Calu3 (cell line): ENCODE results near the gene TSHZ2. TPM values are rescaled to one million over a fixed set of nuclear protein-coding genes. Genes with fewer than 3 reads are reported as not detected.

Source experiments
- BruUV-seq: library from RNA; stranded (reverse); fragments of 400-500 nt; replicated peaks from 2 replicates; lab custom pipeline; 2021; lab: Mats Ljungman, UMichigan
- CTCF ChIA-PET: fragments of 300-600 bp; sonication (Branson Sonifier 250); formaldehyde crosslinking; loops from one replicate; lab custom pipeline; 2022; ENCODE audit warnings: antibody characterized with exemption; lab: Charles Lee
- DNase-seq: peaks from one replicate; pipeline ENCODE4 v3.0.0; 2022
- H3K27ac Mint-ChIP-seq: one replicate; pipeline ENCODE4 v1.8.0; 2022; ENCODE audit warnings: mixed read lengths; ENCODE audit not compliant: unreplicated experiment
- H3K27me3 Mint-ChIP-seq: one replicate; pipeline ENCODE4 v1.8.0; 2022; ENCODE audit warnings: mixed read lengths; ENCODE audit not compliant: unreplicated experiment
- H3K36me3 Mint-ChIP-seq: one replicate; pipeline ENCODE4 v1.8.0; 2022; ENCODE audit warnings: mild to moderate bottlenecking, moderate library complexity, mixed read lengths; ENCODE audit not compliant: insufficient read depth, unreplicated experiment
- H3K4me1 Mint-ChIP-seq: one replicate; pipeline ENCODE4 v1.8.0; 2022; ENCODE audit warnings: mild to moderate bottlenecking, low read depth, mixed read lengths; ENCODE audit not compliant: unreplicated experiment
- H3K4me3 Mint-ChIP-seq: one replicate; pipeline ENCODE4 v1.8.0; 2022; ENCODE audit warnings: mild to moderate bottlenecking, low read depth, moderate library complexity, mixed read lengths; ENCODE audit not compliant: unreplicated experiment
- H3K9me3 Mint-ChIP-seq: one replicate; pipeline ENCODE4 v1.8.0; 2022; ENCODE audit warnings: low read depth, mixed read lengths; ENCODE audit not compliant: unreplicated experiment
- intact Hi-C: fragments of 100-400 bp; cut with micrococcal nuclease; formaldehyde crosslinking; loops from one replicate; pipeline ENCODE4 v1.10.0; 2022; ENCODE audit not compliant: unreplicated experiment
- total RNA-seq: library from RNA; stranded (reverse); gene quantifications from 2 replicates; pipeline ENCODE4 v1.2.3, GENCODE V29; 2022
- TF ChIP-seq, protein P1 (sequence below): fragments of 200-600 bp; IDR thresholded peaks from one replicate; pipeline ENCODE4 v1.8.0; 2022; ENCODE audit warnings: antibody characterized with exemption; ENCODE audit not compliant: unreplicated experiment

Gene TSHZ2
- total RNA-seq, 1 experiment from 2014 or later: not detected

DNA sequence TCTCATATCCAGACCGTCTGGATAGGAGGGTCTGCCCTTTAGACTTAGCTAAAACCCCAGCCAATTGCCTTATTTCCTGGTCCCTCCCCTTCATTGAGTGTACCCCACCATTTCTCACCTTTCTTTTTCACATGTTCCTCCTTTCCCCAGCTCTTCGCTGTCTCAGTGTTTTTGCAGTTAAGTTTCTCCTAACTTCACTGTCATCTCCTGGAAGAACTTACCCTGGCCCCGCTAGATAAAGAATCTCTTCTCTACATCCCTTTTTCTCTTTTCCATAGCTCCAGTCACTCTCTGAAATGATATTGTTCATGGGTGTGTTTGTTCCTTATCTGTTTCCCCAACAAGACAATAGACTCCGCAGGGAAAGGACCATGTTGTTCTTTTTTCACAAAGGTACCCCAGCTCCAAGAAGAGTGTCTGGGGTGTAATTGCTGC lies 208.8 kb downstream of the TSHZ2 start:
- intact Hi-C loops: no loop called here
- CTCF ChIA-PET: no interaction called here

DNA sequence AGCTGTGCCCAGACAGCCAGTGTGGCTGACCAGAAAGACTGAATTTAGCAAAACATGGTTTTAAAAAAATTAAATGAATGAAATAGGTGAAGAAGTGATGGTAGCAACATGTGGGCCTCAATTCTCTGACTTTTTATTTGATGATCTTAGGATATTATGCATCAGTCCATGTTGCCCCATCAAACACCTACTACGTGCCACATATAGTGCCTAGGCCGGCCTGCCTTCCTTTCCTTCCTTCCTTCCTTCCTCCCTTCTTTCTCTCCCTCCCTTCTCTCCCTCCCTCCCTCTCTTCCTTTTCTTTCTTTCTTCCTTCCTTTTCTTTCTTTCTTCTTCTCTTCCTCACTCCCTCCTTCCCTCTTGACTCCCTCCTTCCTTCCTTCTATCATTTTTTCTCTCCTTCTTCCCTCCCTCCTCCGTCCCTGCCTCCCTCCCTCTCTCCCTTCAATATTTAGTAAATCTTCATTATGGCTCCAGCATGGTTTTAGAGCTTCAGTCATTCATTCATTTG lies 209.8 kb downstream of the TSHZ2 start:
- H3K4me3 Mint-ChIP-seq: no peak overlapping the region
- peaks cover 90% of the 10 kb centered on the region for H3K27me3 Mint-ChIP-seq
- H3K9me3 Mint-ChIP-seq: no peaks in the 10 kb centered on the region
- no peak for DNase-seq
- TF ChIP-seq, protein P1, sequence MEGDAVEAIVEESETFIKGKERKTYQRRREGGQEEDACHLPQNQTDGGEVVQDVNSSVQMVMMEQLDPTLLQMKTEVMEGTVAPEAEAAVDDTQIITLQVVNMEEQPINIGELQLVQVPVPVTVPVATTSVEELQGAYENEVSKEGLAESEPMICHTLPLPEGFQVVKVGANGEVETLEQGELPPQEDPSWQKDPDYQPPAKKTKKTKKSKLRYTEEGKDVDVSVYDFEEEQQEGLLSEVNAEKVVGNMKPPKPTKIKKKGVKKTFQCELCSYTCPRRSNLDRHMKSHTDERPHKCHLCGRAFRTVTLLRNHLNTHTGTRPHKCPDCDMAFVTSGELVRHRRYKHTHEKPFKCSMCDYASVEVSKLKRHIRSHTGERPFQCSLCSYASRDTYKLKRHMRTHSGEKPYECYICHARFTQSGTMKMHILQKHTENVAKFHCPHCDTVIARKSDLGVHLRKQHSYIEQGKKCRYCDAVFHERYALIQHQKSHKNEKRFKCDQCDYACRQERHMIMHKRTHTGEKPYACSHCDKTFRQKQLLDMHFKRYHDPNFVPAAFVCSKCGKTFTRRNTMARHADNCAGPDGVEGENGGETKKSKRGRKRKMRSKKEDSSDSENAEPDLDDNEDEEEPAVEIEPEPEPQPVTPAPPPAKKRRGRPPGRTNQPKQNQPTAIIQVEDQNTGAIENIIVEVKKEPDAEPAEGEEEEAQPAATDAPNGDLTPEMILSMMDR: no peak
- H3K36me3 Mint-ChIP-seq: no peaks in the 10 kb centered on the region
- no peak overlapping the region for H3K27ac Mint-ChIP-seq
- CTCF ChIA-PET: interaction anchor here (0.7 kb wide), 1 partner anchor 16 kb away, joined by 7 read pairs; no protein-coding TSS in a partner anchor
- no peaks in the 10 kb centered on the region for H3K4me1 Mint-ChIP-seq
- intact Hi-C loops: no loop called here
- BruUV-seq: no TSS peak

More for the DNA sequence above, 208.8 kb downstream of the TSHZ2 start:
- no peaks in the 10 kb centered on the region for H3K9me3 Mint-ChIP-seq
- H3K36me3 Mint-ChIP-seq: no peaks in the 10 kb centered on the region
- DNase-seq: no peak
- no TSS peak for BruUV-seq
- no peak overlapping the region for H3K4me3 Mint-ChIP-seq
- no peak overlapping the region for H3K27ac Mint-ChIP-seq
- peaks cover 88% of the 10 kb centered on the region for H3K27me3 Mint-ChIP-seq
- no peaks in the 10 kb centered on the region for H3K4me1 Mint-ChIP-seq
- TF ChIP-seq, protein P1: no peak

DNA sequence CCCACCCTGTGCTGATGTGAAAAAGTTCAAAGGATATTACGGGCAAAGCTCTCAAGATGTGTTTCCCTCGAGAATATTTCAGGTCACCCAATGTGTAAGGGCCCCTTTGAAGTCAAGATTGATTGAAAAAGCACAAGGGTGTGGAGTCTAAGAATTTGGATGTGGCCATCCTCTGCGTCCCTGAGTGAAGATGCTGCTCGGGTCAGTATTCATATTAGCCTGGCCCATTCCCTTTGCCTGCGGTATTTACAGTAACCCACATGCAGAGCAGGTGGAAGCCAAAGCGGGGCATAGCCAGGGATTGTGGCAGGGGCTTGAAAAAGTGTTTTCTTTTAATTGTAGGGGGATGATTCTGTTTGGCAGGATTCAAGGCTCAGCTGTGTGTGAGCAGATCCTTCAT lies 211.0 kb downstream of the TSHZ2 start:
- no peaks in the 10 kb centered on the region for H3K36me3 Mint-ChIP-seq
- no peak for DNase-seq
- no peak overlapping the region for H3K4me3 Mint-ChIP-seq
- H3K4me1 Mint-ChIP-seq: no peaks in the 10 kb centered on the region
- no TSS peak for BruUV-seq
- no peak overlapping the region for H3K27ac Mint-ChIP-seq
- H3K27me3 Mint-ChIP-seq: peaks cover 93% of the 10 kb centered on the region
- TF ChIP-seq, protein P1: no peak
- intact Hi-C loops: no loop called here
- H3K9me3 Mint-ChIP-seq: no peaks in the 10 kb centered on the region
- CTCF ChIA-PET: no interaction called here

- TF ChIP-seq, protein P1: no peak
- no TSS peak for BruUV-seq
- Mint-ChIP-seq H3K4me1 (no peaks in the 10 kb centered on the region), H3K4me3 (no peak overlapping the region), H3K27me3 (peaks cover 65% of the 10 kb centered on the region), H3K27ac (no peak overlapping the region), H3K36me3 (no peaks in the 10 kb centered on the region), H3K9me3 (no peaks in the 10 kb centered on the region)
- intact Hi-C loops: no loop called here
- CTCF ChIA-PET: interaction anchor here (0.5 to 1.5 kb wide), 2 partner anchors 12 to 331 kb away, joined by 3 to 4 read pairs; no protein-coding TSS in a partner anchor
- no peak for DNase-seq
Observed at GRCh38 chr20:53186635-53187034, 214.5 kb downstream of the TSHZ2 start.
